BE2C (cell line): ENCODE measurements around the gene ZP1.

Source experiments
- DNase-seq: peaks from one replicate; pipeline ENCODE4 v3.0.0-alpha.2; 2020
- H3K27me3 ChIP-seq: fragments of 250-450 bp; sonication (Bioruptor Pico); 2 replicates; pipeline ENCODE4 v1.5.1; 2020; ENCODE audit warnings: mild to moderate bottlenecking
- H3K36me3 ChIP-seq: fragments of 250-450 bp; sonication (Bioruptor Pico); 2 replicates; pipeline ENCODE4 v1.5.1; 2020; ENCODE audit warnings: mild to moderate bottlenecking
- H3K4me1 ChIP-seq: fragments of 250-450 bp; sonication (Bioruptor Pico); 2 replicates; pipeline ENCODE4 v1.5.1; 2020
- H3K4me3 ChIP-seq: 2 replicates; pipeline ENCODE4 v1.5.1; 2011; ENCODE audit warnings: low read depth, low read length
- H3K9me3 ChIP-seq: fragments of 250-450 bp; sonication (Bioruptor Pico); 2 replicates; pipeline ENCODE4 v1.5.1; 2020
- TF ChIP-seq, protein P1 (sequence below): IDR thresholded peaks from 2 replicates; pipeline ENCODE4 v1.5.1; 2012; ENCODE audit warnings: mild to moderate bottlenecking, low read depth, low read length

Gene ZP1

DNA sequence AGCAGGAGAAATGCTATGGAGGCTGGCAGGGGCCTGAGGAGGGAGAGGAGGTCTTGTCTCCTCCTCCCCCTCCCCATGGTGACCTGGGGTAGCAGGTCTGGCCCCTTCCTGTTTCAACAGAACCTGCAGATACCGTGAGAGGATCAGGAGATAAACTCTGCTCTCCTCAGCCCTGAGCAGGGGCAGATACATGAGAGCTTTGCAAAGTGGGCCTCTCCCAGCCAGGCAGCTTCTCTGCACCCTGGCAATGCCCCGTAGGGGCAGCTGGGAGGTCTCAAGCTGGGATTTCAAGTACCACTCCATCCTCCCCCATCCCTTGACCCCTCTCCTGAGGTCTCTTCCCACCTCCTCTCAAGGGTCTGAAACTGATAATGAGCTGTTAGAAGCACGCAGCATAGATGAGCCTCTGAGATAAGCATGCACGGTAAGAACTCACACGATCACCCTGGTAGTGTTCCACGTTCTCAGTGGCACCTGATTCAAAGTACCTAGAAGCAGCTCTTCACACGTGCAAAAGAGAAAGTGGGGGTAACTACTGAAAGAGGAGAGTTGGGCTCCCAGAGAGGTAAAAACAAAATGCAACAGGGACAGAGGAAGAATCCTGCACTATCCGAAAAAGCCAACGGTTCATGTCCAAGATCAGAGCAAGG is 30.4 kb upstream of the ZP1 start:
- Histone ChIP-seq H3K4me3 (no peak overlapping the region), H3K36me3 (no peaks in the 10 kb centered on the region), H3K4me1 (no peaks in the 10 kb centered on the region), H3K27me3 (no peaks in the 10 kb centered on the region), H3K9me3 (no peaks in the 10 kb centered on the region)
- TF ChIP-seq, protein P1, sequence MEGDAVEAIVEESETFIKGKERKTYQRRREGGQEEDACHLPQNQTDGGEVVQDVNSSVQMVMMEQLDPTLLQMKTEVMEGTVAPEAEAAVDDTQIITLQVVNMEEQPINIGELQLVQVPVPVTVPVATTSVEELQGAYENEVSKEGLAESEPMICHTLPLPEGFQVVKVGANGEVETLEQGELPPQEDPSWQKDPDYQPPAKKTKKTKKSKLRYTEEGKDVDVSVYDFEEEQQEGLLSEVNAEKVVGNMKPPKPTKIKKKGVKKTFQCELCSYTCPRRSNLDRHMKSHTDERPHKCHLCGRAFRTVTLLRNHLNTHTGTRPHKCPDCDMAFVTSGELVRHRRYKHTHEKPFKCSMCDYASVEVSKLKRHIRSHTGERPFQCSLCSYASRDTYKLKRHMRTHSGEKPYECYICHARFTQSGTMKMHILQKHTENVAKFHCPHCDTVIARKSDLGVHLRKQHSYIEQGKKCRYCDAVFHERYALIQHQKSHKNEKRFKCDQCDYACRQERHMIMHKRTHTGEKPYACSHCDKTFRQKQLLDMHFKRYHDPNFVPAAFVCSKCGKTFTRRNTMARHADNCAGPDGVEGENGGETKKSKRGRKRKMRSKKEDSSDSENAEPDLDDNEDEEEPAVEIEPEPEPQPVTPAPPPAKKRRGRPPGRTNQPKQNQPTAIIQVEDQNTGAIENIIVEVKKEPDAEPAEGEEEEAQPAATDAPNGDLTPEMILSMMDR = no peak
- no peak for DNase-seq

DNA sequence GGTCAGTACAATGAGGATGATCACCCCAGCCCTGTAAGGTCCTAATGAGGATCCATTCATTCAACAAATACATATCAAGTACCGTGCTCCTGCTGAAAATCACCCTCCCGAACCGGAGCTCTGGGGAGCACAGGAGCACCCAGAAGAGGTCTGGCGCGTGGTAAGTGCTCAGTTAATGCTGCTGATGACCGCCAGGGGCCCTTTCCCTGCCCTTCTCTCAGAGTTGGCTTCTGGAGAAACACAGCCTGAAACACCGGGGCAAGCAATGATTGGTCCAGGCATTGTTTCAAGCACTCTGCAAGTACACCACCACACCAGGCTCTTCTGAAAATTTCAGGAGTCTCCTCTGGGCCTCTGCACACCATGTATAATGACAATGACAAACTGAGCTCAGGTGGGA is 29.2 kb upstream of the ZP1 start:
- Histone ChIP-seq H3K36me3 (no peaks in the 10 kb centered on the region), H3K27me3 (no peaks in the 10 kb centered on the region), H3K9me3 (no peaks in the 10 kb centered on the region), H3K4me3 (no peak overlapping the region), H3K4me1 (no peaks in the 10 kb centered on the region)
- TF ChIP-seq, protein P1 = no peak
- DNase-seq = no peak

DNA sequence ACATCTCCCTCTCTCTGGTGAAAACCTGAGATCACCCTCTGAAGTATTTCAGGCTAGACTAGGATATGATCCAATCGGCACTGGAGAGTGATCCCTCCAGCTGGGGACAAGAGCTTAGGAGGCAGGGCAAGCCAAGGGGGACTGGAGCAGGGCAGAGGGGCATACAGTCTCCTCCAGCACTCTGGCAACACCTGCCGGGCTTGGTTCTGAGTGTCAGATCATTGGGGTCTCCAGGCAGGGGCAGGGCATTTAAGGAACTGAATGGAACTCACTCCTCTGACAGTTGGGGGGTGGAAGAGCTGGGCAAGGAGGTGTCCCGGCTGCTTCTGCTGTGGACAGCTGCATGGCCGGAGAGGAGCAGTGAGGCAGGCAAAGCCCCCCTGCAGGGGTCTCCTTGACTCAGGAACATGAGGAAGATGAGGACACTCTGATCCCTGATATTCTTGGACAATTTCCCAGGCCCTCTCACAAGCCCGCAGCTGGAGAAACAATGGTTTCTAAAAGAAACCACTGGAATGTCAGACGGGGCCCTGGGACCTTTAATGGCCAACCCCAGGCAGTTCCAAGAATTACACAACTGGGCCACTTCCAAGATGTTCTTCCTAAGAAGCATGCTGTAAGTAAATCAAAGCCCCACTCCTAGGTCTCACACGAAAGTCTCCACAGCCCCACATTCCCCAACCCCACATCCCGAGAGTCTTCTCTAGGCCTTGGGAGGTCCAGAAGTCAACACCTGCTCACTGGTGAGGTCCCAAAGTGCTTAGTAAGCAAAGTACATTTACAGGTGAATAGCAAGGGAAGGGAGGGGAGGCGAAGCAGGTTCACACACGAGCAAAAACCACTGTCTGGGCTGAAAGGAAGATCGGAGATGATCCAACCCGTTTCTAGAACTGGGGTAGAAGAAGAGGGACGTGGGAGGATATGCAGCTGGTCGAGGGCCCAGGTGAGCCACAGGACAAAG is 26.6 kb upstream of the ZP1 start:
- Histone ChIP-seq H3K27me3 (no peaks in the 10 kb centered on the region), H3K4me1 (no peaks in the 10 kb centered on the region), H3K4me3 (no peak overlapping the region), H3K9me3 (no peaks in the 10 kb centered on the region), H3K36me3 (peaks cover 2% of the 10 kb centered on the region; the same call in 1 of the 2 replicates)
- DNase-seq = no peak
- TF ChIP-seq, protein P1 = no peak

DNA sequence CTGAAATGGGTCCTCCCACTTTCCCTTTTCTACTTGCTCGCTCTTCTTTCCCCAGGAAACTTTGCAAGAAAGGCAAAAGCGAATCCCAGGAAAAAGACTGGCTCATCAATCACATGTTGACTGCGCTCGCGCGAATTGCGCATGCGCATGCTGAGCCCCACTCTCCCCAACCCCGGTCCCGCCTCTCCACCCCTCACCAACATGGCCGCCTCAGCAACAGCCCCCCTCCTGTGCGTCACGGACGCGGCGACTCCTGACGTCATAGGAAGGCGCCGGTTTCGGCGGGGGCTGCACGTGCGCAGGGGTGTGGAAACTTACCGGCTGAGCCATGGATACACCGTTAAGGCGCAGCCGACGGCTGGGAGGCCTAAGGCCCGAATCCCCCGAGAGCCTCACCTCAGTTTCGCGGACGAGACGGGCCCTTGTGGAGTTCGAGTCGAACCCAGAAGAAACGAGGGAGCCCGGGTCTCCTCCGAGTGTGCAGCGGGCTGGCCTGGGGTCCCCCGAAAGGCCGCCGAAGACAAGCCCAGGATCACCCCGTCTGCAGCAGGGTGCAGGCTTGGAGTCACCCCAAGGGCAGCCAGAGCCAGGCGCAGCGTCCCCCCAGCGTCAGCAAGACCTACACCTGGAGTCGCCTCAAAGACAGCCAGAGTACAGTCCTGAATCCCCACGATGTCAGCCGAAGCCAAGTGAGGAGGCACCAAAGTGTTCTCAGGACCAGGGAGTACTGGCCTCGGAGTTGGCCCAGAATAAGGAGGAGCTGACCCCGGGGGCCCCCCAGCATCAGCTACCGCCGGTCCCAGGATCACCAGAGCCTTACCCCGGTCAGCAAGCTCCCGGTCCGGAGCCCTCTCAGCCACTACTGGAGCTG is 25.3 kb upstream of the ZP1 start, which contains the start of gene CCDC86:
Gene CCDC86 (plus strand): TSS at position 317 of the 871 bp plus-strand sequence. CDS start 12 bp downstream, at position 329.
- TF ChIP-seq, protein P1 = no peak
- peaks cover 5% of the 10 kb centered on the region; the same call in 1 of the 2 replicates for H3K36me3 ChIP-seq
- H3K4me1 ChIP-seq = no peaks in the 10 kb centered on the region
- no peaks in the 10 kb centered on the region for H3K27me3 ChIP-seq
- peak; percentile 91 for DNase-seq
- H3K4me3 ChIP-seq = peak within 1 kb of the TSS; percentile 82
- H3K9me3 ChIP-seq = no peaks in the 10 kb centered on the region

DNA sequence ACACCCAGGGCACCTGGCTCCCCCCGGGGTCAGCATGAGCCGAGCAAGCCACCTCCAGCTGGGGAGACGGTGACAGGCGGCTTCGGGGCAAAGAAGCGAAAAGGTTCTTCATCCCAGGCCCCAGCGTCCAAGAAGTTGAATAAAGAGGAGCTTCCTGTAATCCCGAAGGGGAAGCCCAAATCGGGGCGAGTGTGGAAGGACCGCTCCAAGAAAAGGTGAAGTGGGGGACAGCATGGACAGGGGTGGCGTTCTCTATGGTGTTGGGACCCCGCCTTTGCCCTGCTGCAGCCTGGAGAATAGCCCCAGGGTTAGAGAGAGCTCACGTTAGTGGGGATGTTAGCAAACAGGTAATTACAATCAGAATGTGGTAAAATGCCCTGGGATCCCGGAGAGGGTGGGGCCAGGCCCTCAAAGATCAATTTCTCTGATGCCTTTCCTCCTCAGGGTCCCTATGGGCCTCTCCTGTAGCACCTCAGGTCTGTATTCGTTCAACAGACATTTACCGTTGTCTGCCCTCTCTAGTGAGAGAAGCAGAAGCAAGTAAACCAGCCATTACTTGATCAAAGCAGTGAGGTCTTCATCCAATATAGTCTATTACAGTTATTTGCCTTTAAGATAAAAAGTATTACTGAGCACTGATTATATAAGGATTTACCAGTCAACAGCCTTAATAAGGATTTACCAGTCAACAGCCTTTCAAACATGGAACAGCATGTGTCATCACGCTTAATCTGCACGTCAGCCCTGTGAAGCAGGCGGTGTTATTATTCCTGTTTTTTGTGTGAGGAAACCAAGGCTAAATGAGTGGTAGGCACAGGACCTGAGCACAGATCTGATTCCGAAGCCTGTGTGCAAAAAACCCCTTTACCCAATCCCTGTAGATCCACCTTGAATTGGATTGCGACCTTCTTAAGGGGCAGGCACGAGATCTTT is 24.4 kb upstream of the ZP1 start:
- Histone ChIP-seq H3K27me3 (no peaks in the 10 kb centered on the region), H3K9me3 (no peaks in the 10 kb centered on the region), H3K36me3 (peaks cover 5% of the 10 kb centered on the region; the same call in 1 of the 2 replicates), H3K4me3 (peak overlapping the region; percentile 82), H3K4me1 (no peaks in the 10 kb centered on the region)
- TF ChIP-seq, protein P1 = no peak
- no peak for DNase-seq
